Bone marrow (tissue), 2 donors: ENCODE data around the gene PLCB2.

Experiments
- DNase-seq, 2 donors: peaks; one replicate each; lab custom pipeline; 2025; lab: John Stamatoyannopoulos, UW

PLCB2 gene, protein sequence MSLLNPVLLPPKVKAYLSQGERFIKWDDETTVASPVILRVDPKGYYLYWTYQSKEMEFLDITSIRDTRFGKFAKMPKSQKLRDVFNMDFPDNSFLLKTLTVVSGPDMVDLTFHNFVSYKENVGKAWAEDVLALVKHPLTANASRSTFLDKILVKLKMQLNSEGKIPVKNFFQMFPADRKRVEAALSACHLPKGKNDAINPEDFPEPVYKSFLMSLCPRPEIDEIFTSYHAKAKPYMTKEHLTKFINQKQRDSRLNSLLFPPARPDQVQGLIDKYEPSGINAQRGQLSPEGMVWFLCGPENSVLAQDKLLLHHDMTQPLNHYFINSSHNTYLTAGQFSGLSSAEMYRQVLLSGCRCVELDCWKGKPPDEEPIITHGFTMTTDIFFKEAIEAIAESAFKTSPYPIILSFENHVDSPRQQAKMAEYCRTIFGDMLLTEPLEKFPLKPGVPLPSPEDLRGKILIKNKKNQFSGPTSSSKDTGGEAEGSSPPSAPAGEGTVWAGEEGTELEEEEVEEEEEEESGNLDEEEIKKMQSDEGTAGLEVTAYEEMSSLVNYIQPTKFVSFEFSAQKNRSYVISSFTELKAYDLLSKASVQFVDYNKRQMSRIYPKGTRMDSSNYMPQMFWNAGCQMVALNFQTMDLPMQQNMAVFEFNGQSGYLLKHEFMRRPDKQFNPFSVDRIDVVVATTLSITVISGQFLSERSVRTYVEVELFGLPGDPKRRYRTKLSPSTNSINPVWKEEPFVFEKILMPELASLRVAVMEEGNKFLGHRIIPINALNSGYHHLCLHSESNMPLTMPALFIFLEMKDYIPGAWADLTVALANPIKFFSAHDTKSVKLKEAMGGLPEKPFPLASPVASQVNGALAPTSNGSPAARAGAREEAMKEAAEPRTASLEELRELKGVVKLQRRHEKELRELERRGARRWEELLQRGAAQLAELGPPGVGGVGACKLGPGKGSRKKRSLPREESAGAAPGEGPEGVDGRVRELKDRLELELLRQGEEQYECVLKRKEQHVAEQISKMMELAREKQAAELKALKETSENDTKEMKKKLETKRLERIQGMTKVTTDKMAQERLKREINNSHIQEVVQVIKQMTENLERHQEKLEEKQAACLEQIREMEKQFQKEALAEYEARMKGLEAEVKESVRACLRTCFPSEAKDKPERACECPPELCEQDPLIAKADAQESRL

GRCh38 chr15:40307421-40308211 is at the start of gene PLCB2:
TSS of gene PLCB2 (minus strand) at chr15:40307935. CDS start at chr15:40307672, 263 bp downstream.
- peak; percentile 58 to 65 for DNase-seq

GRCh38 chr15:40357246-40357645 is 49.5 kb upstream of the PLCB2 start:
- DNase-seq = no peak

GRCh38 chr15:40355976-40356585 is 48.3 kb upstream of the PLCB2 start:
- DNase-seq = no peak

DNA sequence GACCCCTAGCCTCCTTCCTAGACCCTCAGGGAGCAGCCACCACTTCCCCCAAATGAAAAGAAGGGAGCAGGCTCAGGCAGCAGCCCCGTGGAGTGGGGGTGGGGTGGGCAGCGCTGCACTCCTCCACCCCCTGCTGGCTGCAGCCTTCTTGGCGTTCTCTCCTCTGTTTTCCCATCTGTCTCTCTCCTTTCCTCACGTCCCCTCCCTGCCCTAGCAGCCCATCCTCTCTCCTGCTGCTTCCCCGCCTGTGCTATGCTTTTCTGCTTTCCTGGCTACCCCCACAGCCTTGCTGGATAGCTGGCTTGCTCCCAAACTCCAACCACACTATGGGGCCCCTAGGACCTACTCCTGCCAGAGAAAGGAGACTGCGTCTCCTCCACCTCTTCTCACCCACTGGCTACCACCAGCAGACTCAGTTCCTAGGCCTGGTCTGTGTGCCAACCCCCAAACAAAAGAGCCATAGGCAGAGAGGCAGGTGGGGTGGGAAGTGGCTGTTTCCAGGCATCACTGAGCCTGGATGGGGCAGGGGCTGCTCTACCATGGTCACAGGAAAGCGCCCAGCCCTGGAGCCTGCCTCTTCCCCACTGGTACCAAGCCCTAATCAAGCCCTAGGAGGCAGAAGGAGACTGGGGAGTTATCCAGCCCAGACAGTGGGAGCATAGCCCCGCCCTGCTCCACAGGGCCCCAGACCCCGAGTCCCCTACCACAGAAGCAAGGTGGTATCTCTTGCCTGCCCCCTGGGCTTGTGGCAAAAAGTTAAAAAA is 46.9 kb upstream of the PLCB2 start:
- DNase-seq = peak in 1 of 2 donors; percentile 35

- DNase-seq = no peak
Measured at GRCh38 chr15:40353697-40354096, 46.0 kb upstream of the PLCB2 start.

DNA sequence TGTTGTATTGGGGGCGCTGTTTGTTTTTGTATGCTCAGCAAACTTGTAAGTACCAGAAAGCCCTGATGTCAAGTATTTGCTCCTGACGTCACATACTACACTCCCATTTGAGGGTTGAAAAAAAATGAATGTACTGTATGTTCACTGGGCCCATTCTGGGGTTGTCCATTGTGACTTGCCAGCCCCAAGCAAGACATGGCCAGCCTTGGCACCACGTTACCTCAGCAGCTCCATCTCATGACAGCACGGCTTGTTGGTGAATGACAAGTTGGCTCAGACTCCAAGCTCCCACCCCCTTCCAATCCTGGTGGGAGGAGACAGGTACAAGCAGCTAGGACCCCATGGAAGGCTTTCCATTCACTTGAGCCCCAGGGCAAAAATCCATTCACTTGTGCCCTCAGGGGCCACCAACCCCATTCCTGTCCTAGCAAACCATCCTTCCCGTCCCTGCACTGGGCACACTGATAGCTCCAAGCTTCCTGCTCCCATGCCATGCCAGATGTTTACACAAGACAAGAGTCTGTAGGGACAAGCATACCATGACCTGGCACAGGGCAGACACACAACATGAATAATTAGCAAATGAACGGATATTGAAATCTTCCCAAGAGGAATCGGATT is 44.7 kb upstream of the PLCB2 start:
- no peak for DNase-seq

- DNase-seq = no peak
Measured at GRCh38 chr15:40349163-40349562, 41.4 kb upstream of the PLCB2 start.

DNA sequence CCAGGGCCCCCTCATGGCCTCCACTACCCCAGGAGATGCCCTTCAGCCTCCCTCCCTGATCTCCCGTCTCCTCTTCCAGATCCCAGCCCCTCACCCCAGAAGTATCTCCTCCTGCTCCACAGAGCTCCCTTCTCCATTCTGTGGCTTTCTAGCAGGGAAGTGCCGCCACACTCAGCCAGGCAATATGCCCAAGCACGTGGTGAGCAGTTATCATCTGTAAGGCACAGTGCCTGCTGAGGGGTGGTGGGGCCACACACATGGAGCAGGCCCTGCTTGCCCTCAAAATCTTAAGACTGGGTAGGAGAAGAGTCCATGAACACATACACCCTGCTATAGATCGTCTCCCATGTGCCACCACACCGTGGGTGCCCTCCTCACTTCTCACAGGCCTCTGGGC is 40.7 kb upstream of the PLCB2 start:
- no peak for DNase-seq

- no peak for DNase-seq
Measured at GRCh38 chr15:40347559-40348473, 40.1 kb upstream of the PLCB2 start.

DNA sequence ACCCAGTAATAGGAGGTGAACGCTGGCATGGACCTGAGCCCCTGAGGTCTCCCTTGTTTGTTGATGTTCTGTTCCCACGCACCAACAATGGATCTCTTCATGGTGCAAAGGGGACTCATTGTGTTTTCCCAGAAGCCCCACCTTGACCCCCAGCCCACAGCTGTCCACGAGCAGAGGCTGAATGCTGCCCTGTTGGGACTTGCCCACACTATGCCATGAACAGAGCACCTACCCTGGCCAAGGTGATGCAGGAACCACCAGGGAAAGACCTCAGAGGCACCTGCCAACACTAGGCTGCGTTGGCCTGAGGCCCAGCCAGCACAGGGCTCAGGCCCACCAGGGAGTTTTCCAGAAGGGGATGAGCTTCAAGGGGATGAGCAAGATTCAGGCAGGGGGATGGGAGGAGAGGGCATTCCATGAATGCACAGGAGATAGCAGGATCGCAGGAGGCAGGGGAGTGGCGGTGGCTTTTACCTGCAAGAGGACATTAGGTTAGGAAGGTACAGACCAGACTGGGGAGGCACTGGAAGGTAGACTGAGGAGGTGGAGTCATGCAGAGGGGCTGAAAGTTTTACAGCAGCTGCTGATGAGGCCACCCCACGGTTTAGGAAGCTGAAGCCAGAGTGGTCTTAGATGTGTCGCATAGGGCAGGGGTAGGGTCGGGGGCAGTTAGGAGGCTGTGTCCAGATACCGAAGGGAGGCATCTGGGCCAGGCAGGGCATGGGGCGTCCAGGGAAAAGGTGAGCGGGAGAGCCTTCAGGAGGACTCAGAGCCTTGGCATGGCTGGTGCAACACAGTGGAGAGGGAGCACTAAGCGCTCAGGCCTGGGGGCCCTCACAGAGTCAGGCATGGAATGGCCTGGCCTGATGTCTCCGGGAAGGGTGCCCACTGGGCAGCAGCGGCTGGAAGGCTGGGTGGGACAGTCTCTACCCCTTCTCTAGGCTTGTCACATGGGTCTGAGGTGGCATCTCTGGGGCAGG is 39.1 kb upstream of the PLCB2 start:
- no peak for DNase-seq

GRCh38 chr15:40345867-40346578 is 38.3 kb upstream of the PLCB2 start:
- no peak for DNase-seq

DNA sequence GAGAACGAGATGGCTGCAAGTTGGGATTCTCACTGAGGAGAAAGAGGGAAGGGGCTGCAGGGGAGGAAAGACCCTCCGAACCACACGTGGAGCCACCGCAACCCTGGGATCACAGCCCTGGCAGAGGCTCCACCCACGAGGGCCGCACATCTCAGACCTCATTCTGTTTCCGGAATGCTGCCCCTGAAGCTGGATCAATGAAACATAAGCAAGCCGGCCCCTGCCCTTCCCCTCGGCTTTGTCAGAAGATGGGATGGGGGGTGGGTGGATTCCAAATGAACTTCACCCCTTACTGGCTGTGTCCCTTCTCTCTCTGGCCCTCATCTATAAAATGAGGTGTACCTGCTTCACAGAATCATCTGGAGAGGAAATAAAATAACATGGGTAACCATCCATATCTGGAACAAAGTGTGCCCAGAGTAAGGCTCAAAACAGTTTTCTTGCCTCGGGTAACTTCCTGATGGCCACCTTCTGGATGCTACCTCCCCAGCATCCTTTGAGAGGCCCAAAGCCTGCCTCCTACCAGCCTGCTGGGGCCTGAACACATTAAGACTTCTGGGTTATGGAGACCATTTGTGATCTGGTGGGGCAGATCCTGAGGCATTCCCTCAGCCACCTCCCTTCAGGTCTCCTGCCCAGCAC is 37.6 kb upstream of the PLCB2 start:
- no peak for DNase-seq

- peak; percentile 28 to 75 for DNase-seq
Measured at GRCh38 chr15:40344631-40345120, 36.9 kb upstream of the PLCB2 start.

GRCh38 chr15:40344217-40344616 is 36.5 kb upstream of the PLCB2 start:
- no peak for DNase-seq

DNA sequence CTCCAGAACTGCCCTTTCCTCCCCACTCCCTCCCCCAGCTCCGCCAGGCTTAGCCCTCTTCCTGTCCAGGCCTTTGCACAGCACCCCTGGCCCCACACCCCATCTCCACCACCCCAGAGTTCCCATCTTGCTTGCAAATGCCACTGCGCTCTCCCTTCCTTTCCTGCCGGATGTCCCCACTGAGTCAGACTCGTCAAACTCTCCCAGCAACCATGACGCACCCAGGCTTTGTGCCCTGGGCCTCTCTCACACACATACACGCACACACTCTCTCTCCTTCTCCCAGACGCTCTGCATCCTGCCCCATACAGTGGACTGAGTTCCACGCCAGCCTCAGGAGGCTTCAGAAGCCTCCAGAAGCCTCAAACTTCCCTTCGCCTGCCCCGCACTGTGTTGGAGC is 35.8 kb upstream of the PLCB2 start:
- peak; percentile 17 to 78 for DNase-seq
